GM18909 (cell line): Measurements from ENCODE around the gene ZDHHC17.

ENCODE experiments used
- ATAC-seq: cut with Tn5 transposase; IDR thresholded peaks from one replicate; pipeline ENCODE4 v1.9.1; 2021; ENCODE audit warnings: mild to moderate bottlenecking; ENCODE audit not compliant: unreplicated experiment, poor library complexity

ZDHHC17 gene

DNA sequence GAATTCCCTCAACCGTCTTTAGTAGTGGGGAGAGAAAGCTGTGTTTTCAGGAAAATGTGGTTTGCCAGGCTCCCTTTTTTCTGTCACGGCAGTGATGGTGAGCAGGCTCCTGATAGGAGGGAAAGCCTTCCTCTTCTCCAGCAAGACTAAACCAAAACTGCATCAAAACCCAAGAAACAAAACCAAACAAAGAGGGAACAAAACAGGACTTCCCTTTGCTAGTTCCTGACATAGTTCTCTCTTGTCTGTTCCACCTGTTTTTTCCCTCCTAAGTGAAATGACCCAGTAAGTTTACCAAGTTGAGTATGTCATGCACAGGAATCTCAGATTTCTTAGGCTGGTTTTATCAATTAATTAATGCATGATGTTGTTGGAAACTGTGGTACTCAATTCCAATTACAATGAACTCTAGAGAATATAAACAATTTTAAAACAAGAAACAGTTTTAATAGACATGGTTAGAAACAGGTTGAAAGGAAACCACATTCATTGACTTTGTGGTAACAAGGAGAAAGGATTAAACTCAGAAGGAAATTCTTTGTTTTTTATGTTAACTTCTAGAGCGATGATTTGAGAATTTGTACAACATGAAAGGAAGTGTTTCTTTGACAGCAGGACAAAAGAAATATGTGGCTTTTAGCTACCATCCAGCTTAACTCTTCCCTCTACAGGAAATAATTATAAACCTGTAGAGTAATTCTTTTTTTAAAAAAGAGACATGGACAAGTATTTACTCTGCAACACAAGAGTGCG is 137.9 kb downstream of the ZDHHC17 start:
- ATAC-seq, result no peak
